ENCODE results near the gene P2RX4. TPM values are rescaled to one million over a fixed set of nuclear protein-coding genes. Genes with fewer than 3 reads are reported as not detected.
A peak's percentile ranks its signal among the peaks of the same experiment; 100 is the strongest.

The P2RX4 gene
- total RNA-seq, 1 experiment from 2014 or later, result 8.1 TPM

- ChIA-PET POLR2A (interaction anchor here (1.6 kb wide), 1 partner anchor 80 kb away, joined by 4 read pairs; the partner anchor contains the start of gene P2RX7), CTCF (interaction anchor here (0.5 kb wide), 1 partner anchor 793 kb away, joined by 3 read pairs; no protein-coding TSS in a partner anchor)
- H3K27ac Mint-ChIP-seq (ENCODE audit: low read depth, unreplicated experiment), result no peak overlapping the region
- no TSS peak for BruUV-seq (replicated peaks)
- no peaks in the 10 kb centered on the region for H3K27me3 Mint-ChIP-seq (ENCODE audit: insufficient read depth, unreplicated experiment)
- no peak overlapping the region for H3K4me3 Mint-ChIP-seq (ENCODE audit: unreplicated experiment)
- TF ChIP-seq, protein P1, sequence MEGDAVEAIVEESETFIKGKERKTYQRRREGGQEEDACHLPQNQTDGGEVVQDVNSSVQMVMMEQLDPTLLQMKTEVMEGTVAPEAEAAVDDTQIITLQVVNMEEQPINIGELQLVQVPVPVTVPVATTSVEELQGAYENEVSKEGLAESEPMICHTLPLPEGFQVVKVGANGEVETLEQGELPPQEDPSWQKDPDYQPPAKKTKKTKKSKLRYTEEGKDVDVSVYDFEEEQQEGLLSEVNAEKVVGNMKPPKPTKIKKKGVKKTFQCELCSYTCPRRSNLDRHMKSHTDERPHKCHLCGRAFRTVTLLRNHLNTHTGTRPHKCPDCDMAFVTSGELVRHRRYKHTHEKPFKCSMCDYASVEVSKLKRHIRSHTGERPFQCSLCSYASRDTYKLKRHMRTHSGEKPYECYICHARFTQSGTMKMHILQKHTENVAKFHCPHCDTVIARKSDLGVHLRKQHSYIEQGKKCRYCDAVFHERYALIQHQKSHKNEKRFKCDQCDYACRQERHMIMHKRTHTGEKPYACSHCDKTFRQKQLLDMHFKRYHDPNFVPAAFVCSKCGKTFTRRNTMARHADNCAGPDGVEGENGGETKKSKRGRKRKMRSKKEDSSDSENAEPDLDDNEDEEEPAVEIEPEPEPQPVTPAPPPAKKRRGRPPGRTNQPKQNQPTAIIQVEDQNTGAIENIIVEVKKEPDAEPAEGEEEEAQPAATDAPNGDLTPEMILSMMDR (IDR thresholded peaks at IDR 0.05; ENCODE audit: unreplicated experiment), result no peak
- no peaks in the 10 kb centered on the region for H3K9me3 Mint-ChIP-seq (ENCODE audit: unreplicated experiment)
- peaks cover 9% of the 10 kb centered on the region for H3K36me3 Mint-ChIP-seq (ENCODE audit: insufficient read depth, unreplicated experiment)
- no peak for DNase-seq (ENCODE audit: unreplicated experiment)
- intact Hi-C loops (cut with micrococcal nuclease), result loop anchor here (5.0 kb wide), 1 partner anchor 91 kb away; no protein-coding TSS in a partner anchor
- peaks cover 17% of the 10 kb centered on the region for H3K4me1 Mint-ChIP-seq (ENCODE audit: insufficient read depth, unreplicated experiment)
Observed at GRCh38 chr12:121212875-121213274, 2.9 kb downstream of the P2RX4 start.

DNA sequence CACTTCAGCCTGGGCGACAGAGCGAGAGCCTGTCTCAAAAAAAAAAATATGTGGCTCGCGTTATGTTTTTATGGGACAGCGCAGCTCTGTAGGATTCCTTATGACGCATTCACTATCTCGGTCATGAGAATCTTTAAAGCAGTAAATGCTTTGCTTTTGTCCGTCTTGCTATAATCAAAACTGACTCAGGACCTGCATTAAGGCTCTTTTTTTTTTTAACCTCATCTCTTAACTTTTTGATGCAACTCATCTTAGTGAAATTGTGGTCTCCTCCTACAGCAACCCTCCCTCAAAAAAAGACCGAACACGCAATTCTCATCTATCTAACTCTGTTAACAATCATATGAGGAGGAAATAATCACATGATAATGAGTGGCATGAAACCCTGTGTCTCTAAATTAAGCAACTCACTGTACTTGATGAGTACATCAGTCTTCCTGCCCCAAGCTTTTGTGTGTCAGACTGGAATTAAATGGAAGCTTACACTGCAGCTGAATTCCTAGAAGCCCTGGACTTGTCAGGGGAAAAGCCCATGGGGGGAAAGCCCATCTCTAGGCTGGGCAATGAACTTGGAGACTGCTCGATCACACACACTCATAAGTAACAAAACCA lies 4.3 kb downstream of the P2RX4 start:
- CTCF ChIA-PET, result no interaction called here
- H3K27me3 Mint-ChIP-seq (ENCODE audit: insufficient read depth, unreplicated experiment), result no peaks in the 10 kb centered on the region
- peaks cover 9% of the 10 kb centered on the region for H3K36me3 Mint-ChIP-seq (ENCODE audit: insufficient read depth, unreplicated experiment)
- peak; percentile 56 for DNase-seq (ENCODE audit: unreplicated experiment)
- intact Hi-C loops (cut with micrococcal nuclease), result loop anchor here (5.0 kb wide), 1 partner anchor 92 kb away; no protein-coding TSS in a partner anchor
- H3K27ac Mint-ChIP-seq (ENCODE audit: low read depth, unreplicated experiment), result peak overlapping the region; percentile 2
- TF ChIP-seq, protein P1 (IDR thresholded peaks at IDR 0.05; ENCODE audit: unreplicated experiment), result no peak
- peaks cover 17% of the 10 kb centered on the region for H3K4me1 Mint-ChIP-seq (ENCODE audit: insufficient read depth, unreplicated experiment)
- no peak overlapping the region for H3K4me3 Mint-ChIP-seq (ENCODE audit: unreplicated experiment)
- H3K9me3 Mint-ChIP-seq (ENCODE audit: unreplicated experiment), result no peaks in the 10 kb centered on the region
- POLR2A ChIA-PET, result interaction anchor here (0.7 to 1.6 kb wide), 4 partner anchors 57 to 308 kb away, joined by 3 to 4 read pairs (median 4); partner anchors contain the start of gene P2RX7
- no TSS peak for BruUV-seq (replicated peaks)

- no peaks in the 10 kb centered on the region for H3K27me3 Mint-ChIP-seq (ENCODE audit: insufficient read depth, unreplicated experiment)
- TF ChIP-seq, protein P1 (IDR thresholded peaks at IDR 0.05; ENCODE audit: unreplicated experiment), result no peak
- peaks cover 17% of the 10 kb centered on the region for H3K4me1 Mint-ChIP-seq (ENCODE audit: insufficient read depth, unreplicated experiment)
- no peak overlapping the region for H3K4me3 Mint-ChIP-seq (ENCODE audit: unreplicated experiment)
- intact Hi-C loops (cut with micrococcal nuclease), result loop anchor here (5.0 kb wide), 1 partner anchor 93 kb away; no protein-coding TSS in a partner anchor
- ChIA-PET POLR2A (interaction anchor here (0.7 to 1.1 kb wide), 2 partner anchors 25 to 56 kb away, joined by 3 read pairs; no protein-coding TSS in a partner anchor), CTCF (interaction anchor here (1.2 kb wide), 1 partner anchor 575 kb away, joined by 3 read pairs; the partner anchor contains the start of gene CABP1)
- peaks cover 9% of the 10 kb centered on the region for H3K36me3 Mint-ChIP-seq (ENCODE audit: insufficient read depth, unreplicated experiment)
- BruUV-seq (replicated peaks), result no TSS peak
- H3K9me3 Mint-ChIP-seq (ENCODE audit: unreplicated experiment), result no peaks in the 10 kb centered on the region
- peak overlapping the region; percentile 2 for H3K27ac Mint-ChIP-seq (ENCODE audit: low read depth, unreplicated experiment)
- DNase-seq (ENCODE audit: unreplicated experiment), result peak; percentile 87
Observed at GRCh38 chr12:121214855-121215745, 5.2 kb downstream of the P2RX4 start.

- Mint-ChIP-seq H3K9me3 (ENCODE audit: unreplicated experiment) (no peaks in the 10 kb centered on the region), H3K4me3 (ENCODE audit: unreplicated experiment) (no peak overlapping the region), H3K4me1 (ENCODE audit: insufficient read depth, unreplicated experiment) (peaks cover 11% of the 10 kb centered on the region), H3K36me3 (ENCODE audit: insufficient read depth, unreplicated experiment) (no peaks in the 10 kb centered on the region), H3K27me3 (ENCODE audit: insufficient read depth, unreplicated experiment) (no peaks in the 10 kb centered on the region), H3K27ac (ENCODE audit: low read depth, unreplicated experiment) (no peak overlapping the region)
- DNase-seq (ENCODE audit: unreplicated experiment), result no peak
- intact Hi-C loops (cut with micrococcal nuclease), result no loop called here
- TF ChIP-seq, protein P1 (IDR thresholded peaks at IDR 0.05; ENCODE audit: unreplicated experiment), result no peak
- no TSS peak for BruUV-seq (replicated peaks)
- ChIA-PET CTCF (interaction anchor here (0.5 to 2.0 kb wide), 7 partner anchors 12 to 576 kb away, joined by 3 to 5 read pairs (median 3); partner anchors contain the start of gene CABP1), POLR2A (interaction anchor here (1.1 to 1.4 kb wide), 2 partner anchors 24 to 137 kb away, joined by 3 read pairs; no protein-coding TSS in a partner anchor)
Observed at GRCh38 chr12:121216102-121216501, 6.2 kb downstream of the P2RX4 start.
